Left lung (tissue), 10 donors: ENCODE results near the gene PPP1R12C. TPM values are rescaled to one million over a fixed set of nuclear protein-coding genes. Genes with fewer than 3 reads are reported as not detected.
"Not testable (repeated sequence)": the region's sequence is repeated elsewhere in the genome, so short reads cannot be mapped to it uniquely, and the experiment has no call there.

Experiments used
- ATAC-seq: fragments of 200-7000 bp; cut with Tn5 transposase; one replicate; pipeline ENCODE4 v1.9.1; 2020; ENCODE audit warnings: moderate library complexity
- DNase-seq, 4 donors: peaks; one replicate each; pipeline ENCODE4 v3.0.0-alpha.2; 2013 to 2020
- H3K27ac ChIP-seq, 2 donors: fragments of 200-600 bp; sonication (generic) in 1 of 2; one replicate each; pipeline versions ENCODE4 v1.5.0 to v1.8.0; 2020 to 2021
- H3K27me3 ChIP-seq, 2 donors: fragments of 200-600 bp; sonication (generic) in 1 of 2; one replicate each; pipeline versions ENCODE4 v1.5.0 to v1.8.0; 2020 to 2021
- H3K36me3 ChIP-seq, 2 donors: fragments of 200-600 bp; sonication (generic) in 1 of 2; one replicate each; pipeline versions ENCODE4 v1.5.0 to v1.8.0; 2020 to 2021
- H3K4me1 ChIP-seq, 2 donors: fragments of 200-600 bp; one replicate each; pipeline ENCODE4 v1.8.0; 2021
- H3K4me3 ChIP-seq, 2 donors: fragments of 200-600 bp; sonication (generic) in 1 of 2; one replicate each; pipeline versions ENCODE4 v1.5.0 to v1.8.0; 2020 to 2021; ENCODE audit warnings: mild to moderate bottlenecking in 1 of 2
- H3K9me3 ChIP-seq, 2 donors: fragments of 200-600 bp; sonication (generic) in 1 of 2; one replicate each; pipeline versions ENCODE4 v1.5.0 to v1.8.0; 2020 to 2021
- intact Hi-C, 2 donors: fragments of 100-400 bp; cut with DNase I; formaldehyde crosslinking; loops; one replicate each; pipeline versions ENCODE4 v1.11.2 to v1.14.2; 2022
- polyA plus RNA-seq, 6 donors: library from polyadenylated mRNA; unstranded; fragments of 120-200 nt; gene quantifications; one replicate each; pipeline ENCODE4 v1.2.1, GENCODE V29; 2013; ENCODE audit not compliant: insufficient read length in 6 of 6
- total RNA-seq, 2 donors: library from RNA; stranded (reverse); fragmentation: NEBNext Ultra II Directional; extraction: Animal tissue kit (Norgen Biotek cat#: 25700); gene quantifications; one replicate each; pipeline ENCODE4 v1.2.1, GENCODE V29; 2021
- TF ChIP-seq, protein P1 (sequence below), 2 donors: fragments of 200-600 bp; sonication (generic) in 1 of 2; IDR thresholded peaks; one replicate each; pipeline versions ENCODE4 v1.5.0 to v1.8.0; 2021; ENCODE audit warnings: antibody characterized with exemption in 2 of 2
- donor health status: DM: no; HTN: yes; CAD: no.
- donor health status: DM: no; HTN: no; CAD: no.

The PPP1R12C gene
- total and polyA plus RNA-seq, 8 donors = 50.2 to 113 (median 70.2) TPM

DNA sequence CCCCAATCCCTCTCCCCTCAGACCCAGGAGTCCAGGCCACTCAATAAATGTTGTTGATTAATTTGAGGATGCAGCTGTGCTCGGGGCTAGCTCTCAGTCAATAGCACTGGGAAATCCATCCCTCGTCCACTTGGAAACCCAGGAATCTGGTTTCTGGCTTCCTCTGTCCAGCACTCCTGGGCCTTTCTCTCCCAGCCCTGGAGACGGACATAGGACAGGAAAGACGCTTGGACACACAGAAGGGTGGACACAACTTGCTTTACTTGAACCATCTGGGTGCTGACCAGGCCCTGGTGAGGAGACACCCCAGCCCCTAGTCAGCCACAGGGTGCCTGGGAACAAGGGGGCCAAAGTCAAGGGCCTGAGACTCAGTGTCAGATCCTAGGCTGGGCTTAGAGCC, 41.0 kb upstream of the PPP1R12C start:
- intact Hi-C loops = no loop called here
- H3K4me1 ChIP-seq = peaks cover 0 to 9% of the 10 kb centered on the region in 2 donors
- H3K27ac ChIP-seq = no peak overlapping the region
- no peak overlapping the region for H3K4me3 ChIP-seq
- ATAC-seq = no peak
- TF ChIP-seq, protein P1, sequence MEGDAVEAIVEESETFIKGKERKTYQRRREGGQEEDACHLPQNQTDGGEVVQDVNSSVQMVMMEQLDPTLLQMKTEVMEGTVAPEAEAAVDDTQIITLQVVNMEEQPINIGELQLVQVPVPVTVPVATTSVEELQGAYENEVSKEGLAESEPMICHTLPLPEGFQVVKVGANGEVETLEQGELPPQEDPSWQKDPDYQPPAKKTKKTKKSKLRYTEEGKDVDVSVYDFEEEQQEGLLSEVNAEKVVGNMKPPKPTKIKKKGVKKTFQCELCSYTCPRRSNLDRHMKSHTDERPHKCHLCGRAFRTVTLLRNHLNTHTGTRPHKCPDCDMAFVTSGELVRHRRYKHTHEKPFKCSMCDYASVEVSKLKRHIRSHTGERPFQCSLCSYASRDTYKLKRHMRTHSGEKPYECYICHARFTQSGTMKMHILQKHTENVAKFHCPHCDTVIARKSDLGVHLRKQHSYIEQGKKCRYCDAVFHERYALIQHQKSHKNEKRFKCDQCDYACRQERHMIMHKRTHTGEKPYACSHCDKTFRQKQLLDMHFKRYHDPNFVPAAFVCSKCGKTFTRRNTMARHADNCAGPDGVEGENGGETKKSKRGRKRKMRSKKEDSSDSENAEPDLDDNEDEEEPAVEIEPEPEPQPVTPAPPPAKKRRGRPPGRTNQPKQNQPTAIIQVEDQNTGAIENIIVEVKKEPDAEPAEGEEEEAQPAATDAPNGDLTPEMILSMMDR (IDR thresholded peaks at IDR 0.05) = no peak
- peaks cover 50 to 90% of the 10 kb centered on the region in 2 donors for H3K27me3 ChIP-seq
- no peak for DNase-seq
- H3K36me3 ChIP-seq = no peaks in the 10 kb centered on the region
- no peaks in the 10 kb centered on the region for H3K9me3 ChIP-seq

GRCh38 chr19:55157064-55157908, 39.8 kb upstream of the PPP1R12C start, which contains the start of gene TNNI3:
TNNI3 (minus strand) TSS chr19:55157732; CDS start chr19:55157589, 143 bp downstream.
- H3K4me3 ChIP-seq = no peak within 1 kb of the TSS
- peaks cover 45 to 87% of the 10 kb centered on the region in 2 donors for H3K27me3 ChIP-seq
- H3K27ac ChIP-seq = no peak within 1 kb of the TSS
- DNase-seq = peak in 1 of 4 donors; percentile 60
- H3K4me1 ChIP-seq = peaks cover 0 to 9% of the 10 kb centered on the region in 2 donors
- ATAC-seq = no peak
- H3K36me3 ChIP-seq = no peaks in the 10 kb centered on the region
- intact Hi-C loops = no loop called here
- TF ChIP-seq, protein P1 (IDR thresholded peaks at IDR 0.05) = no peak
- H3K9me3 ChIP-seq = no peaks in the 10 kb centered on the region

DNA sequence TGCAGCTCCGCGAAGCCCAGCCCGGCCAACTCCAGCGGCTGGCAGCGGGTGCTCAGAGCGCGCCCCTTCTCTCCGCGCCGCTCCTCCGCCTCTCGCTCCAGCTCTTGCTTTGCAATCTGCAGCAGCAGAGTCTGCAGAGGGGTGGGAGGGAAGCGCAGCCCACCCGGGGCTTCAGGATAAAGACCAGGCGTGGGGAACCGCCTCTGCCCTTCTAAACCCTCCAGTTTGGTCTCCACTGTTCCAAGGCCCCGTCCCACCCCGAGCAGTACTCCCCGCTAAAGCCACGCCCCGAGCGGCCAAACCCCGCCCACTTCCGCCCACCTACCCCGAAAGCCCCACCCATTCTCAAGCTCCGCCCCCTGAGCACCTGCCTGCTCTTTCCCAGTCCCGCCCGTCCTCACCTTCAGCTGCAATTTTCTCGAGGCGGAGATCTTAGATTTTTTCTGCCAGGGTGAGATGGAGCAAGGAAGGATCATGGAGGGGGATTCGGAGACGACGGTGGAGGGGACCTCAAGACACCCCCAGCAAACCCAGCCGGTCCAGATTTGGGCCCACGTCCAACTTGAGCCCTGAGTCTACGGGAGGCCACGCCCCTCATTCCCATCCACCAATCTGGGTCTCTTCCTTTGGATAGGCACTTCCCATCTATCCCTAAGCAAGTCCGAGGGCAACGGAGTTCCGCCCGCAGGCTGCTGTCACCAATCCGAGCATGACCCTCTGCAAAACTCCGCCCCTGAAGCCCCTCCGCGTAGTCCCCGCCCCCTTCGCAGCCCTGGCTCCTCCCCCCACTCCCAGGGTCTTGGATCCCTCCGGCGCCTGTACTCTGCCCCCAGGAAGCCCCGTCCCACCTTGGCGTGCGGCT, 39.0 kb upstream of the PPP1R12C start:
- ATAC-seq = peak; percentile 36
- peaks cover 37 to 78% of the 10 kb centered on the region in 2 donors for H3K27me3 ChIP-seq
- intact Hi-C loops = no loop called here
- peak in 1 of 4 donors; percentile 78 for DNase-seq
- no peak overlapping the region for H3K4me3 ChIP-seq
- no peak overlapping the region for H3K27ac ChIP-seq
- TF ChIP-seq, protein P1 (IDR thresholded peaks at IDR 0.05) = no peak
- H3K36me3 ChIP-seq = no peaks in the 10 kb centered on the region
- H3K4me1 ChIP-seq = peaks cover 0 to 9% of the 10 kb centered on the region in 2 donors
- peaks cover 0 to 3% of the 10 kb centered on the region in 2 donors for H3K9me3 ChIP-seq

DNA sequence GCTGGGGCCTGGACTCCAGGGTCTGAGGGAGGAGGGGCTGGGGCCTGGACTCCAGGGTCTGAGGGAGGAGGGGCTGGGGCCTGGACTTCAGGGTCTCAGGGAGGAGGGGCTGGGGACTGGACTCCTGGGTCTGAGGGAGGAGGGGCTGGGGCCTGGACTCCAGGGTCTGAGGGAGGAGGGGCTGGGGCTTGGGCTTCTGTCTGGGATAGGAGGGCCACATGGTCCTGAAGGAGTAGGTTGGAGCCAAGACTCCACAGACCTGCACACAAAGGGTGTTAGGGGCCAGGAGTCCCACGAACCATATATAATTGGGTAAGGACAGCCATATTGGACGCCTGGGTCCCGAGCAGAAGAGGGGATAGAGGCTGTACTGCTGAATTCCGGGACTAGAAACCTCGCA, 38.3 kb upstream of the PPP1R12C start:
- H3K27ac ChIP-seq, ATAC-seq, intact Hi-C loops, DNase-seq, H3K36me3 ChIP-seq, H3K4me1 ChIP-seq, H3K4me3 ChIP-seq, H3K9me3 ChIP-seq: not testable (repeated sequence)
- H3K27me3 ChIP-seq = peaks cover 30 to 72% of the 10 kb centered on the region in 2 donors

DNA sequence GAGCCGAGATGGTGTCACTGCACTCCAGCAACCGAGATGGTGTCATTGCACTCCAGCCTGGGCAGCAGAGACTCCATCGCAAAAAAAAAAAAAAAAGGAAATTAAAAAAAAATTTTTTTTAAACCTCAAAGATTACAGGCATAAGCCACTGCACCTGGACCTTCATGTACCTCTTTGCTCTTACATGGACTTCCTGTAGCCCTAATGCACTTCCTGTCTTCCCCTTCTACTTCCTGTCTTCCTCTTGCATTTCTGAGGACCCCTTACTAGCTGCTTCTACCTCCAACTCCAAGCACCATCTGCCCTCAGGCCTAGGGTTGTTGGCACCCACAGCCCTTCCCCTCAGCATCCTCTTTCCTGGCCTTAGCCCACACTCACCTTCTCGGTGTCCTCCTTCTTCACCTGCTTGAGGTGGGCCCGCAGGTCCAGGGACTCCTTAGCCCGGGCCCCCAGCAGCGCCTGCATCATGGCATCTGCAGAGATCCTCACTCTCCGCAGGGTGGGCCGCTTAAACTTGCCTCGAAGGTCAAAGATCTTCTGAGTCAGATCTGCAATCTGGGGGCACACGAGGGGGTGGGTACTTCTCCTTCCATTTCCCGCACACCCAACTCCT, 36.3 kb upstream of the PPP1R12C start:
- TF ChIP-seq, protein P1 (IDR thresholded peaks at IDR 0.05) = no peak
- DNase-seq (peak in 1 of 4 donors; percentile 47), ATAC-seq (no peak)
- Histone ChIP-seq H3K27me3 (peaks cover 33 to 67% of the 10 kb centered on the region in 2 donors), H3K4me1 (peaks cover 0 to 9% of the 10 kb centered on the region in 2 donors), H3K4me3 (no peak overlapping the region), H3K9me3 (peaks cover 0 to 3% of the 10 kb centered on the region in 2 donors), H3K36me3 (no peaks in the 10 kb centered on the region), H3K27ac (no peak overlapping the region)
- intact Hi-C loops = no loop called here
